HS-5 (cell line): Measurements from ENCODE around the gene CCDC88C.
"Not testable (repeated sequence)": the region's sequence is repeated elsewhere in the genome, so short reads cannot be mapped to it uniquely, and the experiment has no call there.

Source experiments
- DNase-seq: peaks from one replicate; pipeline ENCODE4 v3.0.0-alpha.2; 2012; ENCODE audit warnings: low read depth

Gene CCDC88C

GRCh38 chr14:91415794-91416743, 1.6 kb downstream of the CCDC88C start:
- no peak for DNase-seq

GRCh38 chr14:91414475-91414833, 3.2 kb downstream of the CCDC88C start:
- no peak for DNase-seq

- no peak for DNase-seq
Observed at GRCh38 chr14:91413547-91414474, 3.8 kb downstream of the CCDC88C start.

- DNase-seq: no peak
Observed at GRCh38 chr14:91412939-91413338, 4.7 kb downstream of the CCDC88C start.

GRCh38 chr14:91410771-91411536, 6.7 kb downstream of the CCDC88C start:
- no peak for DNase-seq

GRCh38 chr14:91409928-91410718, 7.5 kb downstream of the CCDC88C start:
- no peak for DNase-seq

- DNase-seq: not testable (repeated sequence)
Observed at GRCh38 chr14:91409240-91409639, 8.4 kb downstream of the CCDC88C start.

- DNase-seq: no peak
Observed at GRCh38 chr14:91406982-91407381, 10.6 kb downstream of the CCDC88C start.

GRCh38 chr14:91406451-91406850, 11.2 kb downstream of the CCDC88C start:
- DNase-seq: no peak

GRCh38 chr14:91405724-91406435, 11.7 kb downstream of the CCDC88C start:
- DNase-seq: no peak

GRCh38 chr14:91405241-91405721, 12.3 kb downstream of the CCDC88C start:
- no peak for DNase-seq

- DNase-seq: no peak
Observed at GRCh38 chr14:91402771-91403600, 14.6 kb downstream of the CCDC88C start.

GRCh38 chr14:91402348-91402747, 15.3 kb downstream of the CCDC88C start:
- no peak for DNase-seq

- no peak for DNase-seq
Observed at GRCh38 chr14:91401751-91402150, 15.9 kb downstream of the CCDC88C start.

GRCh38 chr14:91400696-91401095, 16.9 kb downstream of the CCDC88C start:
- DNase-seq: no peak

- DNase-seq: no peak
Observed at GRCh38 chr14:91399868-91400640, 17.6 kb downstream of the CCDC88C start.

GRCh38 chr14:91398707-91399106, 18.9 kb downstream of the CCDC88C start:
- DNase-seq: no peak

- DNase-seq: no peak
Observed at GRCh38 chr14:91397965-91398591, 19.5 kb downstream of the CCDC88C start.
